GM19372 (cell line): ENCODE results near the gene AIM2.
"Not testable (repeated sequence)": the region's sequence is repeated elsewhere in the genome, so short reads cannot be mapped to it uniquely, and the experiment has no call there.

Experiments used
- ATAC-seq: cut with Tn5 transposase; IDR thresholded peaks from one replicate; pipeline ENCODE4 v1.9.1; 2021; ENCODE audit warnings: mild to moderate bottlenecking, low read depth, moderate library complexity; ENCODE audit not compliant: unreplicated experiment

The AIM2 gene

DNA sequence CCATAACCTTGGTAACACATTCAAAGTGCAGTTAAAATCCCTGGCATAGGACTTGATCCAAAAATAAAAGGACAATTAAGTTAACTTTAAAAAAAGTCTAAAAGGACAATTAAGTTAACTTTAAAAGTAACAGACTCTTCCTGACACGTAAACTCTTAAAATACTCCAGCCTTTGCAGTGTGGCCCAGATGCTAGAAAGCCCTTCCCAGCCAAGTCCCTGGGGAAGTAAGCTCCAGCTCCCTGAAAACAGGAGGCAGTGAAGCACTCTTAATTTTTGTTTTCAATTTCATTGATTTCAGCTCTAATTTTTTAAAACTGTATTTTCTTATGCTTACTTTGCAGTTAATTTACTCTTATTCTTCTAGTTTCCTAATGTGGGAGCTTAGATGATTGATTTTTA is 5.1 kb upstream of the AIM2 start:
- ATAC-seq, result no peak

DNA sequence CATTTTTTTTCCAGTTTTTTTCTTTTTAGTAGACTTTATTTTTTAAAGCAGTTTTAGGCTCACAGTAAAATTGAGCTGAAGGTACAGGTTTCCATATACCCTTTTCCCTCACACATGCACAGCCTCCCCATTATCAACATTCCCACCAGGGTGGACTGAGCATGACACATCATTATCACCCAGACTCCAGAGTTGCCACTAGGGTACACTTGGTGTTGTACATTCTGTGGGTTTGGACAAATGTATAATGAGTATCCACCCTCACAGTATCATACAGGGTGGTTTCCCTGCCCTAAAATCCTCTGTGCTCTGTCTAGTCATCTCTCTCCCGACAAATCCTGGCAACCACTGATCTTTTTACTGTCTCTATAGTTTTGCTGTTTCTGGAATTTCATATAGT is 3.0 kb upstream of the AIM2 start:
- no peak for ATAC-seq

DNA sequence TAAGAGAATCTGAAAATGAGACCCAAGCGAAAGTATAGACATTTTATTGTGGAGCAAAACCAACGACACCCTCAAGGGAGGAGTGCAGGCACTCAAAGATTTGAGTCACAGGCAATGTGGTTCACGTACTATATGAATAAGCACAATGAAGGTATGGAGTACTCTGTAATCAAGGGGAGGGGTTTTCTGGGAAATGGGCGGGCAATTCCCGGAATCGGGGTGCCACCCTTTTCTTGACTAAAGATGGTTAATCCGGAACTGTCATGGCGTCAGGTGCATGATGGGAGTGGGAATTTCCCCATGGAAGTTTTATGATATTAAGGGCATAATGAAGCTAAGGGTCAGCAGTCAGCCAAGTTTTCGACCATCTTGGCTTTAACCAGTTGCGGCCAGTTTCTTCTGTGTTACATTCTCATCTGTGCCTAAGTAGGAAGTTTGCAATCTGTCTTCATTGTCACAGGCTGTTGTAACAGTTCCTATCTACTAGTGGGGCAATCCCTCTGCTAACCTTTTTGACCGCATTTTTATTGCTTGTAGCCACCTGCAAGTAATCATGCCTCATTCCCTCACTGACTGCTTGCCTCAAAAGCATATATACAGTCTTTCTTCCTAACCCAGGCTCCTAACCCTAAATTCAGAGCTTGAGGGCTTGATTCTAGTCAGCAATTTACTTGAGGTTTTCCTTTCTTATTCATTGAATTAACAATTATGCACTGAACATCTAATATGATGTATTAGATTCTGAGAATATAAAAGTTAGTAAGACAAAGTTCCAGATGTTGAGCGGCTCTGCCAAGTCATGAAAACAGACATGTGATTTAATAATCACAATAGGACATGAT is 775 bp upstream of the AIM2 start:
- ATAC-seq, result peak; percentile 59

DNA sequence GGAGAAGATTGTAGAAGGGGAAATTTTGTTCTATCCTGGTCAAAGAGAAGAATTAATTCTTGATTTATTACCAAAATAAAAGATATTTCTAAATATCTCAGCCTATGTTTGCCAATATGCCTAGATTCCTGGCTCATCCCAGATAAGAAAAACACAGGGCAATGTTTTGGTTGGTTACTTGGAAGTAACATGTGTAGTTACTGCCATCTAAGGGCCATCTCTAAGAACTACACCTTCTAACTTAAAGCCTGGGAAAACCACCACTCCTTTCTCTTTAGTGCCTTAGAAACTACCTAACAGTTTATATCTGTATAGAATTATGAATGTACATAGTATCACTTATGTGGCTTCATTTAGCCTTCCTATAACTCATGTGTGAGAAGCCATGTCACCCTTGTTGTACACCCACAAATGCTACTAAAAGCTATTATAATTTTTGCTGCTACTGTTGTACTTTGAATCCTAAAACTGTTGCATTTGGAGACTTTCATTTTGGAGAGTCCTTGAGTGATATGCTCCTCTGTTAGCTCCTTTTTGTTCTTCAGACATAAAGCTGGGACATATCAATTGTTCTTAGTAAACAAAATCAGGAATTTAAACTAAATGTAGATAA is 4.5 kb downstream of the AIM2 start:
- ATAC-seq, result no peak

DNA sequence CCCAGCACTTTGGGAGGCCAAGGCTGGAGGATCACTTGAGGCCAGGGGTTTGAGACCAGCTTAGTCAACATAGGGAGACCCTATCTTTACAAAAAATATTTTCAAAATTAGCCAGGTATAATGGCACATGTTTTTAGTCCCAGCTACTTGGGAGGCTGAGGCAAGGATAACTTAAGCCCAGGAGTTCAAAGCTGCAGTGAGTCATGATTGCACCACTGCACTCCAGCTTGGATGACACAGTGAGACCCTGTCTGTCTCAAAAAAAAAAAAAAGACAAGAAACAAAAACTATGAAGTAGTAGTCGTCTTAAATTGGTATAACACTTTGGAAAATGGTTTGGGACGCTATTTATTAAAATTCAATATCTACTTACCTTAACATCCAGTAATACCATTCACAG is 7.7 kb downstream of the AIM2 start:
- ATAC-seq, result no peak

DNA sequence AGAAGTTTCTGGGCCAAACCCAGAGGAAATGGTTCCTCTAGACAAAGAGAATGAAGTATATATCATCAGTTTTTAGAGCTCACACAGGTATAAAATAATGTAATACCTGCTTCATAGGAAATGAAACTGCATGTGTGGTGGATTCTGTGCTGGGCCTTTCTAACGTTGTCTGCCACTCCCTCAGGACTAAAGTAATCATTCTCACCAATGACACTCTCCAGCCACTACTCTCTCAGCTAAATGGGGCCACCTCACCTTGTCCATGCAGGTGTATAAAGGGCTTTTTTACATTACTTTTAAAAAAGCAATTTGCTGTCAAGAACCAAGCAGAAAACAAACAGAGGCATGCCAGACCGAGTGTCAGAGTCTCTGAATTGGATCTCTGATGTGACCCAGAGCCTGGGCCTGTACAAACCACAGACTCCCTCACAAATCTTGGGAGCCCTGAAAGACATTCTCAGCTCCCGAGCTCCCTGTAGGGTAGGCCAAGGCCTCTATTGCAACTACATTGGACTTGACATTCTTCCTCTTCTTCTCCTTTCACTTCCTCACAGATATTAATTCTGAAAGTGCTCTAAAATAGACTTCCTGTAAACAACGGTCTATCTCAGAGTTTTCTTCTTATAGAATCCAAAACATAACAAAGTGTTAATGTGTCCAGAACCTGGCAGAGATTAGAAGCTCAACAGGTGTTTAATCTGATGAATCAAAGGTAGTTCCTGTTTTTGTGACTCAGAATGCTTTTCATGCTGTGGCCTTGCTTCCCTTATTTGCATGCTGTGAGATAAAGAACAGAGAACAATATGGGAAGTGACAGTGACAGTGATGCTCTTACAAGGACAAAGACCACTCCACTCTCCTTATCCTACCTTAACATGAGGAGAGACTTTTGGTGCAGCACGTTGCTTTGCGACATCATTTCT is 8.6 kb downstream of the AIM2 start:
- ATAC-seq, result peak; percentile 85

DNA sequence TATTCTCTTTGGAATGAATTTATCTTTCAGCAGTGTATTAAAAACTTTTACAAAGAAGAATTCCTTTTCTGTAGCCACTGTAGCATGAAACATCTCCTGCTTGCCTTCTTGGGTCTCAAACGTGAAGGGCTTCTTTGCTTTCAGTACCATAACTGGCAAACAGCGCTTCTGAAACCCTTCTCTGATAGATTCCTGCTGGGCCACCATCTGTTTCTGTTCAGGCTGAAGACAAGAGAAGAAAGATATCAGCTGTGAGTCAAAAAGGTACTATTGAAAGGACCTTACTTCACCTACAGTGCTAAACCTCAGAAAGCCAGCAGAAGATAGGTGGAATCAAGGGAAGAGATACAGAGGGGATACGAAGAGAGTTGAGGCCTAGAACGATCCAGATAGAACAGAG is 10.5 kb downstream of the AIM2 start:
- no peak for ATAC-seq

DNA sequence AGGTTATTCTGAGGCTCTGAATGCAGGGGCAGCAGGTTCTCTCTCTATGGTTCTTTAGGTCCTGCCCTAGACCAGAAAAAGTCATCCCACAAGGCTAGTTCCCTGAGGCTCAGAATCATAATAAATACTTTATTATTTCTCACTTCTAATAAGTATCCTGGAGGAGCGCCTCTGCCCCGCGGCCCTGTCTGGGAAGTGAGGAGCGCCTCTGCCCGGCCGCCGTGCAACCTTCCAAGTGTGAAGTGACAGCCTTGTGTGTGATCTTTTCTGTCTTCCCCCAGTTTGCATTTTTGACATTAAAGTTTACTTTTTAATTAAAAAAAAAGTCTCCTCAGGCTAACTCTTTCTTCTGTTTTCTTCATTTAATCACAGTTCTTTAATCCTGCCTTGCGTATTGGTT is 11.5 kb downstream of the AIM2 start:
- no peak for ATAC-seq

DNA sequence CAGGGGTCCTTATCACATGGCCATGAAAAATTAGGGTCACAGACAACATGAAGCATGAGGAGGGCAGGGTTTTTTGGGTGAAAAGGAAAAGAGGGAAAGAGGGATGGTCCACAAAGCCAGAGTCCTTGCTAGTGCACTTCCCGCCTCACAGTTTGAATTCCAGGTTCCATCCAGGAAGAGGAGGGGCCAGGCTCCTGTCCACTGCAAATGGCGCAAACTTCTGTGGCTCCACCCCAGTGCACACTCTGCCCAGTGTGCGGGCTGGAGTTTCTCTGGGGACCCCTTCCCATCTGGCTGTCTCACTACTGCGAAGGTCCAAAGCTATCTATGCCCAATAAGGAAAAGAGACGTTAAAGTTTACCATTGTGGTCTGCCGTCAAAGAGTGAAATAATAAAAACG is 17.8 kb downstream of the AIM2 start:
- no peak for ATAC-seq

DNA sequence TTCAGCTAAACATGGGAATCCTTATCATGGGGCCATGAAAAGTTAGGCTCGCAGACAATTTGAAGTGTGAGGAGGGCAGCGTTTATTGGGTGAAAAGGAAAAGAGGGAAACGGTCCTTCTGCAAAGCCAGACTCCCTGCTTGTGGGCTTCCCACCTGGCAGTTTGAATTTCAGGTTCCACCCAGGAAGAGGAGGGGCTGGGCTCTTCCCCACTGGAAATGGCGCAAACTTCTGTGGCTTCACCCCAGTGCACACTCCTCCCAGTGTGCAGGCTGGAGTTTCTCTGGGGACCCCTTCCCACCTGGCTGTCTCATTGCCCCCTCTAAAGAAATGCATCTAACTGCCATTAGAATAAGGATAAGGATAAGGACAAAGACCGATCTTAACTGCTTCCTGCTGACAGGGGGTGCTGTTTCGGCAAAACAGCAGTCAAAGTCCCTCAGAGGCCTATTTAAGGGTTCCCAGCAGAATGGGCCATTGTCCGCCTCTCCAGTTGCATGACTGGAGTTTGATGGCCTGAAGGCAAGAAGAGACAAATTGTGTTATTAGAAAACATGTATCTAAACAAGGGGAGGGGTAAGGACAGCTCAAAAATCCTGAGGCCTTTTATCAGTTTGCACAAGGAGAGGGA is 20.4 kb downstream of the AIM2 start:
- no peak for ATAC-seq

DNA sequence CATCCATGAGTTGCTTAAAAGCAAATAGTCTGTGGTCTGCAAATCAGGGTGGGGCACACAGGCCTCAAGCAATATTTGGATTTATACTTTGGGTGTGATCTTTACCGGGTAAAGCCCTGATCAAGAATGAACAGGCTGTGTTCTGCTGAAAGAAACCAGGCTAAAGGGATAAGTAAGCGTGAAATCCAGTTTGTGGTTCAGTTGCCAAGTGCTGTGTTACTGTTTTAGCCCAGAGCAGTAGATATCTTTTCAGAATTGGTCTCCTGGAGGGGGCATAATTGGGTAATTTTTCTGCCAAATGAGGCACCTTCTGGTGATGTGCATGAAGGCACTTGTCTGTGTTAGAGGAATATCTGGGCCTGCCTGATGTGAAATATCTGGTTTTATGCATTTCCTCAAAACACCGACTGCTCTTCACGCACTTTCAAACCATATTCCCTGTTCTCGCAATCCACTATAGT is 21.4 kb downstream of the AIM2 start:
- no peak for ATAC-seq

DNA sequence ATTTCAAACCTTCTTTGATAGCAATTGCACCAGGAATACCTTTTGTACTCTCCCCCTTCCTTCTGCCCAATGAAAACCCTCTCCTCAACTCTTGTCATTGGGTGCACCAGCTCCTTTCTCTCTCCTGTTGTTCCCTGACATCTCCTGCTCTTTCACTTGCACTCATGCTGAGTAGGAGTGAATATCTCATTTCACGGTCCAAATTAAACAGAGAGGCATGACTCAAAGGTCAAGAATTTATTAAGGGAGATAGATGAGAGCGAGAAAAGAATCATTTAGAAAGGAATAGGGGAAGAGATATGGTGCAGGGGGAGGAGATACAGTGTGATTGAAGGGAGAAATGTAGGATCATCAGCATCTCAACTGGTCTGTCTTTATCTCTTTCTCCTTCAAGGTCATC is 22.1 kb downstream of the AIM2 start:
- no peak for ATAC-seq

DNA sequence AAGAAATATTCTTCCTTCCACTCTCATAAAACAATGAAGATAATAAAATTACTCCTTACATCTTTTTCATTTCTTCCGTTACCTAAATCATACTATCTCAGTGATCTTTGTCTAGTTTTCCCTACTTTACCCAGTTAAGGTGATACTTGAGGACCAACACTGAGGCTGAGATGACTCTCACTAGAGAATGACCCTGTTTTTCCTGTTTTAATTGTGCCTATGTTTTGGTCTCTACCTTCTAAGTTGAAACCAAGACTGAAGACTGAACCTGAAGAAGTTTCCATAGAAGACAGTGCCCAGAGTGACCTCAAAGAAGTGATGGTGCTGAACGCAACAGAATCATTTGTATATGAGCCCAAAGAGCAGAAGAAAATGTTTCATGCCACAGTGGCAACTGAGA is 25.1 kb downstream of the AIM2 start:
- no peak for ATAC-seq

DNA sequence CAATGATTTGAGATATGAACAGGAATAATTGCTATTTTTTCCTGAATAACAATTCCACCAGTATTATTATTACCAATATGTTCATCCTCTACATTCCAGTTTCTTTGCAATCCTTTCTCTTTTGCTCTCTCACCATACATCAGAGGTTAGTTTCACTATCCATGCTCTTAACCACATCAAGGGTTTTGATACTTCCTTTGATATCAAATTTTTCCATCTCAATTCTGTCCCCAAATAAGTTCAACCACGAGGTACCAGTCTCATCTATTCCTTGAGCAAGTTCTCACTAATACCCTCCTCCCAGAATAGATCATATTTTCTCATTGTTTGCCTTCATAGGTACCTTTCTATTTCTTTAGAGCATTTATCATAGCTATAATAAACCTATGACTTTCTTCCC is 30.1 kb downstream of the AIM2 start:
- not testable (repeated sequence) for ATAC-seq

DNA sequence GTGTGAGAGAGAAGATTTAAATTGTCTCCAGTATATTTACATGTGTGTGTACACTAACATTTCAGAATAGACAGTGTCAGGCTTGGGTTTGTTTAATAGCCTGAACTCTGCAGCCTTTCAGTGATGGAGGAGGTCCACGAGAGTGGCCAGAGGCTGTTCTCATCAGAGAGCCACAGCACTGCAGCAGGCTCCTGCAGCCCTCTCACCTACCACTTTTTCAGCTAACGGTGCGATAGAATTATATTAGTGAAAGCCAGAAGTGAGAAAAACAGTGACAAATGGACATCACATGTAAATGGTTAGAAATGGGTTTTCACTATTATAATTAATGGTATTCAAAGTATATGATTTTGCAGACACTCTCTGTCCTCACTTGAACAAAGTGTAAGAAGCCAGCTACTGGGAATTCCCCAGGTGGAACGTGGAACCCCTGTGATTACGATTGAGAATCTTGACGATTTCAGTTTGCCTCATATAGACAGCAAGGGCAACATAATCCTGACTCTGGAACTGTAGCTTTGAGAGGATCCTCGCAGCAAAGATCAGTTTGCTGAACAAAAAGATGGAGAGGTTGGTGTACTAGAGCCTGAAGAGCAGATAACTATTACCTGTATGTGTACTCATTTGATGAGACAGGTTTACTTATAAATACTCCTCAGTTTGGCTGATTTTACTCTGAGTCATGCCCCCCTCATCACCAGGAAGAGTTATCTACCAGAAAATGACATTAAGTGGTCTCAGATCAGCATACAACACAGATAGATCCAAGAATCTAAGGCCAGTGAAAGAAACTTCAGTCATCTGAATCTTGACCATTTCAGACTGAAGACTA is 35.5 kb downstream of the AIM2 start:
- ATAC-seq, result no peak

DNA sequence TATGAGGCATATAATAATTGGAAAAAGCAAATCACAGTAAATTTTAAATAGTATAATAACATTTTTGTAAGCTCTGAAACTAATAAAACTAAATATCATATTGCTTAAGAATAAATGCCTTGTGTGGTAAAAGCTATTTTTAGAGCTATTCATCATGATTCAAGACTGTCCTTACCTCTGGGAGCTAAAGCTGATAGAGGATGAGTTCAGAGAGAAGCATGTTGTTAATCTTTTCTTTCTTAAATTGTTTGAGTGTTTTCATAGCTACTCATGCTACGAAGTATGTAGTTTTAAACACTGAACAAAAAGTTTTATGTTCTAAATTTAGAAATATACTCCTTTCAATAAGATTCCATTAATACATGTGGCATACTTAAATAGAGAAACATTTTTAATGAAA is 36.4 kb downstream of the AIM2 start:
- no peak for ATAC-seq

DNA sequence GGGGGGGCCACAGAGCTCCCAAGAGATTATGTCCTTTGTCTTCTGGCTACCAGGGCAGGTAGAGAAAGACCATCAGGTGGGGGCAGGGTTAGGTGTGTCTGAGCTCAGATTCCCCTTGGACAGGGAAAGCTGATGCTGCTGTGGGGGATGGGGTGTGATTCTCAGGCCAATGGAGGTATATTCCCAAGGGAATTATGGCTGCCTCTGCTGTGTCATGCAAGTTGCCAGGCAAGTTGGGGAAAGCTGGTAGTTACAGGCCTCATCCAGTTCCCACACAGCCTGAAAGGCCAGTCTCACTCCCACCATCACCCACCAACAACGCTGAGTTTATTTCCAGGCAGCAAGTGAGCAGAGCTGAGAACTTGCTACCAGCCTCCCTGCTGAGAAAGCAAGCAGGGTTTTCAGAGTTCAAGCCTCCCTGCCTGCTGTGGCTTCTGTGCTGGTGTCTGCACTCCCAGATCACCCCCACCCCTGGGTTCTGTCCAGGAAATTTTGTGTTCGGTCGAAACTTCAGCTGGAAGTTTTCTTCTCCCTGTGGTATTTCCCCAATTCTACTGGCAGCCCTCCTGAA is 45.6 kb downstream of the AIM2 start:
- no peak for ATAC-seq

DNA sequence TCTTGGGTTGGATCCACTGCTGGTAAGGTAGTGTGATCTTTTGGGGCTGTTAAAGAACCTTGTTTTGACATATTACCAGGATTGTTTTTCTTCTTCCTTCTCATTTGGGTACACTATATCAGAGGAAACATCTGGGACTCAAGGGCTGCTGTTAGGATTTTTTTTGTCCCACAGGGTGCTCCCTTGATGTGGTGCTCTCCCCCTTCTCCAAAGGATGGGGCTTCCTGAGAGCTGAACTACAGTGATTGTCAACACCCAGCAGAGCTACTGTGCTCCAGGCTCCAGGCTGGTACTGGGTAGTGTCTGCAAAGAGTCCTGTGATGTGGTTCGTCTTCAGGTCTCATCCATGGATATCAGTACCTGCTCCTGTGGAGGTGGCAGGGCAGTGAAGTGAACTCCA is 46.3 kb downstream of the AIM2 start:
- ATAC-seq, result no peak

DNA sequence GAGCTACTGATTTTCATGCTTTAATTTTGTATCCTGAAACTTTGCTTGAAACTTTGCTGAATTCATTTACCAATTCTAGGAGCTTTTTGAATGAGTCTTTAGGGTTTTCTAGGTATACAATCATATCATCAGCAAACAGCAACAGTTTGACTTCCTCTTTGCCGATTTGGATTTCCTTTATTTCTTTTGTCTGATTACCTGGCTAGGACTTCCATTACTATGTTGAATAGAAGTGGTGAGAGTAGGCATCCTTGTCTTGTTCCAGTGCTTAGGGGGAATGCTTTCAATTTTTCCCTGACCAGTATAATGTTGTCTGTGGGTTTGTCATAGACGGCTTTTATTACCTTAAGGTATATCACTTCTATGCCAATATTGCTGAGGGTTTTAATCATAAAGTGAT is 49.7 kb downstream of the AIM2 start:
- not testable (repeated sequence) for ATAC-seq

DNA sequence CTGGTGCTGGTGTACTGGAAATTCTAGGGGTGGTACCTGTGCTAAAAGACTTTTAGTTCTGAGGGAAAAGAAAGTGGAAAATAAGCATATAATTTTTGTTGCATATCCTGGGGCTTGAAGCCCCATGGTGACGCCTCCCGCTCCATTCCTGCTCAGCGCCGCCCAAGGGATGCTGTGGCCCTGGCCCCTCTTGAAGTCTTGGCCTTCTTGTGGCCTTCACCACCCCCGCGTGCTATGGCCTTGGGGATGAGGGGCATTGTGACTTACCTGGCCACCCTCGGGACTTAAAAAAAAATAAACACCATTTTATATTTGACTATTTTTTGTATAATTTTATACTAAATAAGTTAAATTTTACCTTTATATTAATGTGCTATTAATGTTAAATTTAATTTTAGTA is 51.5 kb downstream of the AIM2 start:
- no peak for ATAC-seq
